ENCODE results near the gene FN3K. TPM values are rescaled to one million over a fixed set of nuclear protein-coding genes. Genes with fewer than 3 reads are reported as not detected.

Gene FN3K
- total RNA-seq, 1 donor from 2014 or later = 5.9 TPM

GRCh38 chr17:82709024-82709675, 26.3 kb upstream of the FN3K start:
- no peak for TF ChIP-seq POLR2A (IDR thresholded peaks at IDR 0.05)
- no peak for TF ChIP-seq CTCF (IDR thresholded peaks at IDR 0.05)
- no peak for TF ChIP-seq POLR2AphosphoS5 (IDR thresholded peaks at IDR 0.05; ENCODE audit: insufficient read depth in 1 of 2, low read depth in 1 of 2)
- no peak for DNase-seq (ENCODE audit: extremely low spot score in 2 of 2)
- Histone ChIP-seq H3K4me3 (no peak overlapping the region), H3K27me3 (no peaks in the 10 kb centered on the region), H3K4me1 (no peaks in the 10 kb centered on the region), H3K27ac (no peak overlapping the region), H3K9me3 (no peaks in the 10 kb centered on the region), H3K36me3 (no peaks in the 10 kb centered on the region)
- intact Hi-C loops (cut with DNase I) = no loop called here

GRCh38 chr17:82709676-82710498, 25.5 kb upstream of the FN3K start:
- DNase-seq (ENCODE audit: extremely low spot score in 2 of 2) = no peak
- intact Hi-C loops (cut with DNase I) = no loop called here

GRCh38 chr17:82710499-82711232, 24.7 kb upstream of the FN3K start:
- Histone ChIP-seq H3K4me1 (peaks cover under 1% of the 10 kb centered on the region), H3K4me3 (no peak overlapping the region), H3K27ac (no peak overlapping the region), H3K36me3 (no peaks in the 10 kb centered on the region), H3K9me3 (no peaks in the 10 kb centered on the region), H3K27me3 (no peaks in the 10 kb centered on the region)
- no peak for DNase-seq (ENCODE audit: extremely low spot score in 2 of 2)
- intact Hi-C loops (cut with DNase I) = no loop called here
- no peak for TF ChIP-seq CTCF (IDR thresholded peaks at IDR 0.05)
- TF ChIP-seq POLR2AphosphoS5 (IDR thresholded peaks at IDR 0.05; ENCODE audit: insufficient read depth in 1 of 2, low read depth in 1 of 2) = no peak
- TF ChIP-seq POLR2A (IDR thresholded peaks at IDR 0.05) = no peak

More at GRCh38 chr17:82709676-82710498, 25.5 kb upstream of the FN3K start:
- Histone ChIP-seq H3K4me3 (no peak overlapping the region), H3K27ac (no peak overlapping the region), H3K4me1 (no peaks in the 10 kb centered on the region), H3K27me3 (no peaks in the 10 kb centered on the region), H3K9me3 (no peaks in the 10 kb centered on the region), H3K36me3 (no peaks in the 10 kb centered on the region)
- TF ChIP-seq POLR2AphosphoS5 (IDR thresholded peaks at IDR 0.05; ENCODE audit: insufficient read depth in 1 of 2, low read depth in 1 of 2) = no peak
- TF ChIP-seq CTCF (IDR thresholded peaks at IDR 0.05) = no peak
- TF ChIP-seq POLR2A (IDR thresholded peaks at IDR 0.05) = no peak

- Histone ChIP-seq H3K27me3 (no peaks in the 10 kb centered on the region), H3K27ac (no peak overlapping the region), H3K4me3 (no peak overlapping the region), H3K36me3 (no peaks in the 10 kb centered on the region), H3K4me1 (peaks cover 20% of the 10 kb centered on the region), H3K9me3 (no peaks in the 10 kb centered on the region)
- intact Hi-C loops (cut with DNase I) = no loop called here
- no peak for TF ChIP-seq CTCF (IDR thresholded peaks at IDR 0.05)
- no peak for TF ChIP-seq POLR2A (IDR thresholded peaks at IDR 0.05)
- TF ChIP-seq POLR2AphosphoS5 (IDR thresholded peaks at IDR 0.05; ENCODE audit: insufficient read depth in 1 of 2, low read depth in 1 of 2) = no peak
- no peak for DNase-seq (ENCODE audit: extremely low spot score in 2 of 2)
These were observed 22.2 kb upstream of the FN3K start for GRCh38 chr17:82713071-82713723.

Measured in vagina (tissue), 2 donors.